H9 (cell line): ENCODE results near the gene CDC42EP1. TPM values are rescaled to one million over a fixed set of nuclear protein-coding genes. Genes with fewer than 3 reads are reported as not detected.

Experiments
- DNase-seq: peaks from one replicate; pipeline ENCODE4 v3.0.0-alpha.2; 2017
- H2AFZ ChIP-seq: one replicate; pipeline ENCODE4 v1.6.1; 2013; ENCODE audit warnings: mild to moderate bottlenecking, low read length, control low read depth, moderate library complexity
- H2AK5ac ChIP-seq: 2 replicates; pipeline ENCODE4 v1.6.1; 2013; ENCODE audit warnings: low read length, control low read depth, mixed read lengths; ENCODE audit not compliant: insufficient read length
- H2BK120ac ChIP-seq: one replicate; pipeline ENCODE4 v1.6.1; 2013; ENCODE audit warnings: low read depth, mild to moderate bottlenecking, low read length, control low read depth, inconsistent platforms; ENCODE audit not compliant: poor library complexity, severe bottlenecking
- H2BK12ac ChIP-seq: 2 replicates; pipeline ENCODE4 v1.6.1; 2013; ENCODE audit warnings: low read length, control low read depth, mixed read lengths, low read depth; ENCODE audit not compliant: insufficient read length
- H2BK15ac ChIP-seq: 2 replicates; pipeline ENCODE4 v1.6.1; 2013; ENCODE audit warnings: low read depth, low read length, control low read depth
- H2BK20ac ChIP-seq: one replicate; pipeline ENCODE4 v1.6.1; 2013; ENCODE audit warnings: low read depth, mild to moderate bottlenecking, low read length, control low read depth, inconsistent platforms; ENCODE audit not compliant: poor library complexity, severe bottlenecking
- H2BK5ac ChIP-seq: 2 replicates; pipeline ENCODE4 v1.6.1; 2013; ENCODE audit warnings: low read length, control low read depth, mixed read lengths; ENCODE audit not compliant: insufficient read length
- H3K14ac ChIP-seq: 2 replicates; pipeline ENCODE4 v1.6.1; 2013; ENCODE audit warnings: low read length, control low read depth; ENCODE audit not compliant: insufficient read depth
- H3K18ac ChIP-seq: 2 replicates; pipeline ENCODE4 v1.6.1; 2013; ENCODE audit warnings: low read depth, mild to moderate bottlenecking, mixed read lengths, low read length, control low read depth; ENCODE audit not compliant: insufficient read length
- H3K23ac ChIP-seq: 2 replicates; pipeline ENCODE4 v1.6.1; 2013; ENCODE audit warnings: low read length, control low read depth, mixed read lengths, low read depth; ENCODE audit not compliant: insufficient read length
- H3K23me2 ChIP-seq: 2 replicates; pipeline ENCODE4 v1.6.1; 2013; ENCODE audit warnings: low read depth, mild to moderate bottlenecking, mixed read lengths, low read length, control low read depth; ENCODE audit not compliant: insufficient read length, poor library complexity, severe bottlenecking
- H3K27ac ChIP-seq: 2 replicates; pipeline ENCODE4 v1.5.1; 2013; ENCODE audit warnings: low read length, control low read depth, mixed read lengths, low read depth; ENCODE audit not compliant: insufficient read length
- H3K27me3 ChIP-seq: 2 replicates; pipeline ENCODE4 v1.6.1; 2013; ENCODE audit warnings: low read length, control low read depth, inconsistent platforms; ENCODE audit not compliant: insufficient read depth
- H3K4ac ChIP-seq: 2 replicates; pipeline ENCODE4 v1.6.1; 2013; ENCODE audit warnings: low read depth, mild to moderate bottlenecking, control low read depth, inconsistent platforms, low read length, moderate library complexity
- H3K4me1 ChIP-seq: 2 replicates; pipeline ENCODE4 v1.6.1; 2013; ENCODE audit warnings: low read length, control low read depth, inconsistent platforms; ENCODE audit not compliant: insufficient read depth
- H3K4me2 ChIP-seq: 2 replicates; pipeline ENCODE4 v1.6.1; 2013; ENCODE audit warnings: low read length, control low read depth, mixed read lengths; ENCODE audit not compliant: insufficient read length, insufficient read depth
- H3K56ac ChIP-seq: 2 replicates; pipeline ENCODE4 v1.6.1; 2013; ENCODE audit warnings: low read depth, mild to moderate bottlenecking, mixed read lengths, low read length, control low read depth; ENCODE audit not compliant: insufficient read length
- H3K79me1 ChIP-seq: 2 replicates; pipeline ENCODE4 v1.6.1; 2013; ENCODE audit warnings: low read depth, mild to moderate bottlenecking, moderate library complexity, low read length, control low read depth, inconsistent platforms; ENCODE audit not compliant: insufficient read depth, poor library complexity, severe bottlenecking
- H3K79me2 ChIP-seq: 2 replicates; pipeline ENCODE4 v1.6.1; 2013; ENCODE audit warnings: low read length, control low read depth, inconsistent platforms; ENCODE audit not compliant: insufficient read depth
- H3K9ac ChIP-seq: 2 replicates; pipeline ENCODE4 v1.6.1; 2013; ENCODE audit warnings: low read length, control low read depth, mixed read lengths; ENCODE audit not compliant: insufficient read length; ENCODE audit errors: extremely low read depth
- H3K9me3 ChIP-seq: one replicate; pipeline ENCODE4 v1.6.1; 2013; ENCODE audit warnings: low read depth, low read length, inconsistent platforms; ENCODE audit not compliant: control insufficient read depth
- H3T11ph ChIP-seq: one replicate; pipeline ENCODE4 v1.6.1; 2013; ENCODE audit warnings: mild to moderate bottlenecking, low read length, control low read depth, inconsistent platforms
- H4K20me1 ChIP-seq: one replicate; pipeline ENCODE4 v1.6.1; 2013; ENCODE audit not compliant: control insufficient read depth, insufficient read length, insufficient read depth
- H4K5ac ChIP-seq: 2 replicates; pipeline ENCODE4 v1.6.1; 2013; ENCODE audit warnings: low read depth, mild to moderate bottlenecking, mixed read lengths, low read length, control low read depth; ENCODE audit not compliant: insufficient read length
- H4K8ac ChIP-seq: replicated peaks from 2 replicates; pipeline ENCODE4 v1.6.1; 2013; ENCODE audit warnings: low read length, control low read depth, mixed read lengths, low read depth; ENCODE audit not compliant: insufficient read length
- H4K91ac ChIP-seq: 2 replicates; pipeline ENCODE4 v1.6.1; 2013; ENCODE audit warnings: low read depth, mild to moderate bottlenecking, moderate library complexity, mixed read lengths, low read length, control low read depth; ENCODE audit not compliant: insufficient read length
- H3K27ac Mint-ChIP-seq, 3 experiments: 2 replicates in 2 of 3; 3 replicates in 1 of 3; pipeline ENCODE4 v1.8.0; 2020 to 2021; ENCODE audit warnings: mixed read lengths in 3 of 3, mild to moderate bottlenecking in 1 of 3, moderate library complexity in 1 of 3
- H3K27me3 Mint-ChIP-seq: 2 replicates; pipeline ENCODE4 v1.8.0; 2021; ENCODE audit warnings: low read depth, mild to moderate bottlenecking, moderate library complexity, mixed read lengths
- H3K36me3 Mint-ChIP-seq, 3 experiments: 2 replicates in 2 of 3; 3 replicates in 1 of 3; pipeline ENCODE4 v1.8.0; 2020 to 2021; ENCODE audit warnings: low read depth in 3 of 3, mixed read lengths in 3 of 3; ENCODE audit not compliant: insufficient read depth in 1 of 3
- H3K4me1 Mint-ChIP-seq, 2 experiments: 2 replicates each; pipeline ENCODE4 v1.8.0; 2020; ENCODE audit warnings: mixed read lengths in 2 of 2
- H3K4me3 Mint-ChIP-seq, 2 experiments: 2 replicates in 1 of 2; 3 replicates in 1 of 2; pipeline ENCODE4 v1.8.0; 2020 to 2021; ENCODE audit warnings: mild to moderate bottlenecking in 2 of 2, mixed read lengths in 2 of 2, moderate library complexity in 1 of 2
- H3K9me3 Mint-ChIP-seq, 2 experiments: 2 replicates in 1 of 2; 3 replicates in 1 of 2; pipeline ENCODE4 v1.8.0; 2020; ENCODE audit warnings: mild to moderate bottlenecking in 2 of 2, mixed read lengths in 2 of 2, moderate library complexity in 1 of 2
- WGBS: extraction: QIAGEN DNeasy Blood & Tissue Kit; methylation state at CpG from one replicate; pipeline ENCODE4 v1.1.7; 2013; ENCODE audit warnings: missing lambda C conversion rate, low lambda C conversion rate, mixed read lengths; ENCODE audit not compliant: insufficient read length; ENCODE audit errors: extremely low coverage; 5-methylcytosine and 5-hydroxymethylcytosine counted together
- total RNA-seq: library from RNA; stranded (reverse); gene quantifications from 2 replicates; pipeline ENCODE4 v1.2.1, GENCODE V29; 2021
- TF ChIP-seq, protein P1 (sequence below): fragments of 200-600 bp; sonication (generic); conservative IDR thresholded peaks from 3 replicates; pipeline ENCODE4 v1.8.0; 2021; ENCODE audit warnings: antibody characterized with exemption, mild to moderate bottlenecking

CDC42EP1 gene
- total RNA-seq, 1 experiment from 2014 or later: 23.0 TPM

DNA sequence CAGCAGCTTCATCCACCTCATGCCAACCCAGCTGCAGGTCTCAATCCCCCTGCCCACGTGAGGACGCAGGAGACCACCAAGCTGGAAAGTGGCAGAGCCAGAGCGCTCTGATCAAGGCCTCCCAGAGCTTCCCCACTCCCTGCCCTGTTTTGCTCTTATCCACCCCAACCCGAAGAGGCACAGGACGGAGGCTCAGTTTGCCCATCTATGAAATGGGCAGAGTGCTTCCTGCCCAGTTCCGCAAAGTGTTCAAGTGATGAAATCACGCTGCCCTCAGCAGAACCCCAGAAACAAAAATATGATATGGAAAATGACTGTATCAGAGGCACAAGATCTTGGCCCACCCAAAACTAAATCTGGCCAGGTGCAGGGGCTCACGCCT is 11.7 kb downstream of the CDC42EP1 start:
- Histone ChIP-seq H3K4me1 (peaks cover 8% of the 10 kb centered on the region; the same call in 1 of the 2 replicates), H3K79me2 (no peaks in the 10 kb centered on the region), H3K9me3 (no peaks in the 10 kb centered on the region), H2AK5ac (no peak overlapping the region), H2BK120ac (no peak overlapping the region), H3K14ac (no peak overlapping the region; the same call in 1 of the 2 replicates), H2BK15ac (no peak overlapping the region), H2AFZ (no peak overlapping the region), H3K56ac (no peak overlapping the region), H4K8ac (no peak overlapping the region), H3K27me3 (no peaks in the 10 kb centered on the region), H3K4ac (no peak overlapping the region), H4K91ac (no peak overlapping the region), H3T11ph (no peak overlapping the region), H3K23me2 (no peaks in the 10 kb centered on the region), H3K18ac (no peak overlapping the region), H3K79me1 (no peaks in the 10 kb centered on the region), H2BK12ac (no peak overlapping the region), H3K27ac (no peak overlapping the region), H2BK5ac (no peak overlapping the region), H3K9ac (no peak overlapping the region), H3K4me2 (no peak overlapping the region), H2BK20ac (no peak overlapping the region), H3K23ac (no peak overlapping the region), H4K5ac (no peak overlapping the region), H4K20me1 (no peaks in the 10 kb centered on the region)
- DNase-seq: peak; percentile 15
- H3K4me1 Mint-ChIP-seq: peaks cover 22 to 24% of the 10 kb centered on the region in 2 experiments
- TF ChIP-seq, protein P1, sequence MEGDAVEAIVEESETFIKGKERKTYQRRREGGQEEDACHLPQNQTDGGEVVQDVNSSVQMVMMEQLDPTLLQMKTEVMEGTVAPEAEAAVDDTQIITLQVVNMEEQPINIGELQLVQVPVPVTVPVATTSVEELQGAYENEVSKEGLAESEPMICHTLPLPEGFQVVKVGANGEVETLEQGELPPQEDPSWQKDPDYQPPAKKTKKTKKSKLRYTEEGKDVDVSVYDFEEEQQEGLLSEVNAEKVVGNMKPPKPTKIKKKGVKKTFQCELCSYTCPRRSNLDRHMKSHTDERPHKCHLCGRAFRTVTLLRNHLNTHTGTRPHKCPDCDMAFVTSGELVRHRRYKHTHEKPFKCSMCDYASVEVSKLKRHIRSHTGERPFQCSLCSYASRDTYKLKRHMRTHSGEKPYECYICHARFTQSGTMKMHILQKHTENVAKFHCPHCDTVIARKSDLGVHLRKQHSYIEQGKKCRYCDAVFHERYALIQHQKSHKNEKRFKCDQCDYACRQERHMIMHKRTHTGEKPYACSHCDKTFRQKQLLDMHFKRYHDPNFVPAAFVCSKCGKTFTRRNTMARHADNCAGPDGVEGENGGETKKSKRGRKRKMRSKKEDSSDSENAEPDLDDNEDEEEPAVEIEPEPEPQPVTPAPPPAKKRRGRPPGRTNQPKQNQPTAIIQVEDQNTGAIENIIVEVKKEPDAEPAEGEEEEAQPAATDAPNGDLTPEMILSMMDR: no peak
- WGBS: no CpG with 5 or more reads among the region's 8 CpGs
- H3K27me3 Mint-ChIP-seq: peaks cover 6% of the 10 kb centered on the region
- H3K27ac Mint-ChIP-seq: no peak overlapping the region
- no peak overlapping the region for H3K4me3 Mint-ChIP-seq
- peaks cover 0 to 8% (median 0%) of the 10 kb centered on the region in 3 experiments; a peak in 3 of 7 replicates for H3K36me3 Mint-ChIP-seq
- no peaks in the 10 kb centered on the region; a peak in 1 of 5 replicates for H3K9me3 Mint-ChIP-seq
